Measurements from ENCODE around the gene CCDC71L. TPM values are rescaled to one million over a fixed set of nuclear protein-coding genes. Genes with fewer than 3 reads are reported as not detected.

Gene CCDC71L
- total RNA-seq, 3 donors from 2014 or later, result 40.6 to 51.9 (median 42.7) TPM

DNA sequence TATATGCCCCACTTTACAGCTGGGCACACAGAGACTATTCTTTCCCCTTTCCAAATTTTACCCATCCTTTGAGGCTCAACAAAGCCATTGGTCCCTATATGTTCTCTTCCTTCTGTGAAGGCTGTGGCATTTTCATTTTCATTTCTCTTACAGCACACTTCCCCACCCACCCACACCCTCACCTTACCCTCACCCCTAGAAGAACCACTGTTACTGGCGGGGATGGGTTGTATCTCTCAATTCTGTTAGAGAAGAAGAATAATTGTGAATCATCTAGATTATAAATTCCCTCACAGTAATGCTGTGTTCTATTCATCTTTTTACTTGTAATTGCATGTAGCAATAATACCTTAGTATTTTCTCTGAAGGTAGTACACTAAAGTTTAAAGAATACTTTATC is 10.2 kb upstream of the CCDC71L start:
- ATAC-seq (peak; percentile 62 to 81), DNase-seq (no peak)
- Mint-ChIP-seq H3K27me3 (ENCODE audit: low read depth) (no peaks in the 10 kb centered on the region), H3K36me3 (ENCODE audit: insufficient read depth) (no peaks in the 10 kb centered on the region), H3K4me1 (ENCODE audit: low read depth) (peaks cover 9% of the 10 kb centered on the region), H3K9me3 (no peaks in the 10 kb centered on the region), H3K4me3 (no peak overlapping the region)

DNA sequence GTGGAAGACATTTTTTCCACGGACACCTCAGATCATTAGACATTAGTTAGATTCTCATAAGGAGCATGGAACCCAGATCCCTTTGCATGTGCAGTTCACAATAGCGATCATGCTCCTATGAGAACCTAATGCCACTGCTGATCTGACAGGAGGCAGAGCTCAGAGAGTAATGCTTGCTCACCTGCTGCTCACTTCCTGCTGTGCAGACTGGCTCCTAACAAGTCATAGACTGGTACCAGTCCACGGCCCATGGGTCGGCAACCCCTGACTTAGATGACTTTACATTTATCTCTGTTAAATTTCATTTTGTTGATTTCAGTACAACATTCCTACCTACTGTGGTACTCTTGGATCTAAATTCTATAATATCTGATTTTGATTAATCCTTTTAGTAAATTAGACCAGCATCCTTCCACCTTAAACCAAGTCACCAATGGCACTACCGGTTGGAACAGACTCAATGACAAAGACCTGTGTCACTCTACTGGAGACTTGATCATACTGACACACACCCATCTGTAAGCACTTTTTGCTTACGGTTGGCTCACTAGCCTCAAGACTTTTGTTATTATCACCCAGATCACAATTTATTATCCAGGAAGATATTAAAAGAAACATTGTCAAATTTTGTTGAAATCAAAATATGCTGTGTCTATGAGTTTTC is 8.0 kb upstream of the CCDC71L start:
- peaks cover 9% of the 10 kb centered on the region for H3K4me1 Mint-ChIP-seq (ENCODE audit: low read depth)
- DNase-seq (no peak), ATAC-seq (peak in 1 of 2 donors; percentile 63)
- H3K36me3 Mint-ChIP-seq (ENCODE audit: insufficient read depth), result no peaks in the 10 kb centered on the region
- no peaks in the 10 kb centered on the region for H3K27me3 Mint-ChIP-seq (ENCODE audit: low read depth)
- H3K4me3 Mint-ChIP-seq, result no peak overlapping the region
- no peaks in the 10 kb centered on the region for H3K9me3 Mint-ChIP-seq

DNA sequence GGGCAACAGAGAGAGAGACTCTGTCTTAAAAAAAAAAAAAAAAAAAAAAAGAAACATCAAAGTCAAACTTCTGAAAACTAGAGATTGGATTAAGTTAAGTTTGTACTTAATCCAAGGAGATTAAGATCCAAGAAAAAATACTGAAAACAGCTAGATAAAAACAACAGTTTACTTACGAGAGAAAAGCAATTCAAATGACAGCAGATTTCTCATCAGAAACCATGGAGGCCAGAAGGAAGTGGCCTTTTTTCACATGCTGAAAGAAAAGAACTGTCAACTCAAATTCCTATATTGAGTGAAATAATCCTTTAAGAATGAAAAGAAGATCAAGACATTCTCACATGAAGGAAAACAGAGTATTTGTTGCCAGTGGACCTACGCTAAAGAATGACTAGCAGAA is 5.4 kb upstream of the CCDC71L start:
- no peaks in the 10 kb centered on the region for H3K36me3 Mint-ChIP-seq (ENCODE audit: insufficient read depth)
- H3K27me3 Mint-ChIP-seq (ENCODE audit: low read depth), result no peaks in the 10 kb centered on the region
- DNase-seq (no peak), ATAC-seq (no peak)
- H3K9me3 Mint-ChIP-seq, result no peaks in the 10 kb centered on the region
- H3K4me3 Mint-ChIP-seq, result no peak overlapping the region
- H3K4me1 Mint-ChIP-seq (ENCODE audit: low read depth), result peaks cover 10% of the 10 kb centered on the region

DNA sequence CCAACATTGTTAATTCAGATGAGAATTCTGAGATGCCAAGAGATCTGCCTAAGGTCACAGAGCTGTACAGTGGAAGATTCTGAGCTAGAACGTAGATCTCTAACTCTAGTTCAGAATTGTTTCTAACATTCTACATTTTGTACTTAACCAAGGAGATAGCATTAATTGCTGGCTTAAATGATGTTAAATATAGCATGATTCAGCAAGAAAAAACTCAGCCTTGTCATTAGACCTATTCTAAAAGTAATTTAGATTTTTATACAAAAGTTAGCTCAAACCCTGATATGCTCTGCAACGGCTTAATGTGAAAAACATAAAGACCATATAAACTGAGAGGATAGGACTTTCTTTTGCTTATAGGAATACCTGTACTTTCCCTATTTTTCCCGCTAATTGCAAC is 3.4 kb upstream of the CCDC71L start:
- no peak for ATAC-seq
- no peaks in the 10 kb centered on the region for H3K27me3 Mint-ChIP-seq (ENCODE audit: low read depth)
- no peaks in the 10 kb centered on the region for H3K36me3 Mint-ChIP-seq (ENCODE audit: insufficient read depth)
- no peaks in the 10 kb centered on the region for H3K9me3 Mint-ChIP-seq
- DNase-seq, result no peak
- H3K4me3 Mint-ChIP-seq, result no peak overlapping the region
- peaks cover 11% of the 10 kb centered on the region for H3K4me1 Mint-ChIP-seq (ENCODE audit: low read depth)

DNA sequence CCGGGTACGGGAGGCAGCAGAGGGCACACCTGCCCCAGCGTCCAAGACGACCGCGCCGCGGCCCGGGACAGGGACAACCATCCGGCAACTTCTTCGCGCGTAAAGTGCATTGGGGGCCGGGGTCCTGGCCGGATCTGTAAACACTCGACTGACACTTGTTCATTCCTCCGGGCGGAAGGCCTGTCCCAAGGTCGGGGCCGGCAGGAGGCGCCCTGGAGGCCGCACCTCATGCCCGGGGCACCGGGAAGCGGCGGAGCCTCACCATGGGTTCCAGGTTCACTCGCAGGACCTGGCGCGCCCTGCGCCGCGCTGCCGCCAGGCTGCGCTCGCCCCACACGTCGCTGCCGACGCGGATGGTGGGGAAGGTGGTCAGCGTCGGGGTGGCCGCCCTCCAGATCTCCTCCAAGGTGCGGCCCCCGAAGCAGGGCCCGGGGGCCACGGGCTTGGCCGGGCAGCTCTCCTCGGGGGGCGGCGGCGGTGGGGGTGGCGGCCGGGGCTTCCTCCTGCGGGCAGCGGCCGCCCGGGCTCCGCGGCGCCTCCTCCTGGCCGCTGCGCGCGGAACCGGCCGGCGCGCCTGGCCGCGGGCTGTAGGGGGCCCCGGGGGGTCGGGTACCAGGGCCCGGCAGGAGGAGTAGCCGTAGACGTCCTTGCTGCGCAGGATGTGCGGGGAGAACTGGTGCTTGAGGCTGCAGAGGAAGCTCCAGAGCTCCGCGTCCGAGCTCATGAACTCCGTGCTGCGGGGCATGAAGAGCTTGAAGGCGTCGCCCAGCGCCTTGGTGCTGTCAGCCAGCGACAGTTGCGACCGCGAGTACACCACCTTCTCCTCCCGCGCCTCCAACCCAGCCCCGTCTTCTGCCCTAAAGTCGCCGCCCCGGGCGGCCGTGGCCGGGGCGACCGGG is 746 bp downstream of the CCDC71L start:
- Mint-ChIP-seq H3K4me1 (ENCODE audit: low read depth) (peaks cover 28% of the 10 kb centered on the region), H3K9me3 (no peaks in the 10 kb centered on the region), H3K36me3 (ENCODE audit: insufficient read depth) (no peaks in the 10 kb centered on the region), H3K4me3 (peak overlapping the region; percentile 90), H3K27me3 (ENCODE audit: low read depth) (no peaks in the 10 kb centered on the region)
- peak; percentile 69 to 72 for ATAC-seq
- peak; percentile 78 for DNase-seq

DNA sequence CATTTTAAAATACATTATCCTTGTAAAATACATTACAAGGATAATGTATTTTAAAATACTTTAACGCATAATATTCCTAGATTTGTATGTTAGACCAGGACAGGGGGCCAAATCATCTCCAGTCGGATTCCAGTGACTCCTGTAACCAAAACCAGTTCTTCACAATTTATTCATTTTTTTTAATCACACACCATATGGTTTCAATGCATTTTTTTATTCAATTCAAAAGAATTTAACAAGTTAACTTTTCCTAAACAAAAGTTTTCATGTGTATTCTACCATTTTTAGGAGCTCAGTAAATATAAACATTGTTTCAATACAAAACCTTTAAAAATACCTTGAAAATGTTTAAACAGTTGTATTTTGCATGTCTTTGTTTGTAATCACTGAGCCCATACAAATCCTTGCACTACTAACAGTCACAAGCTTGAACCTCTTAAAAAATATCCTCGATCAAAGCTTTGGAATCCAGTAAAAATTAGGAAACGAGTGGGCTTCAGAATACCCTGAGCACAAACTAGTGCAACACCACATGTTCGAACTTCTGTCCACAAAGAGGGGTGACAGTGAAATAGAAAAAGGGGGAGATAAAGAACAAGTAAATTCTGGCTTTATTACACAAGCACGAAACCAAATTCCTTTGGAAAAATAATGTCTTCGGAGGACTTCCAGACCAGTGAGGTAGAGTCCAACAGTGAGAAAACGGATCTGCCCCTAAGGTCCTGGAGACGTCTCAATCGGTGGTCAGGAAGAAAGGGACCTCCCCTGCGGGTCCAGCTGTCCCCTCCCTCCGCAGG is 1.6 kb downstream of the CCDC71L start:
- Mint-ChIP-seq H3K27me3 (ENCODE audit: low read depth) (no peaks in the 10 kb centered on the region), H3K4me3 (peak overlapping the region; percentile 90), H3K9me3 (no peaks in the 10 kb centered on the region), H3K36me3 (ENCODE audit: insufficient read depth) (no peaks in the 10 kb centered on the region), H3K4me1 (ENCODE audit: low read depth) (peaks cover 28% of the 10 kb centered on the region)
- ATAC-seq (no peak), DNase-seq (no peak)

DNA sequence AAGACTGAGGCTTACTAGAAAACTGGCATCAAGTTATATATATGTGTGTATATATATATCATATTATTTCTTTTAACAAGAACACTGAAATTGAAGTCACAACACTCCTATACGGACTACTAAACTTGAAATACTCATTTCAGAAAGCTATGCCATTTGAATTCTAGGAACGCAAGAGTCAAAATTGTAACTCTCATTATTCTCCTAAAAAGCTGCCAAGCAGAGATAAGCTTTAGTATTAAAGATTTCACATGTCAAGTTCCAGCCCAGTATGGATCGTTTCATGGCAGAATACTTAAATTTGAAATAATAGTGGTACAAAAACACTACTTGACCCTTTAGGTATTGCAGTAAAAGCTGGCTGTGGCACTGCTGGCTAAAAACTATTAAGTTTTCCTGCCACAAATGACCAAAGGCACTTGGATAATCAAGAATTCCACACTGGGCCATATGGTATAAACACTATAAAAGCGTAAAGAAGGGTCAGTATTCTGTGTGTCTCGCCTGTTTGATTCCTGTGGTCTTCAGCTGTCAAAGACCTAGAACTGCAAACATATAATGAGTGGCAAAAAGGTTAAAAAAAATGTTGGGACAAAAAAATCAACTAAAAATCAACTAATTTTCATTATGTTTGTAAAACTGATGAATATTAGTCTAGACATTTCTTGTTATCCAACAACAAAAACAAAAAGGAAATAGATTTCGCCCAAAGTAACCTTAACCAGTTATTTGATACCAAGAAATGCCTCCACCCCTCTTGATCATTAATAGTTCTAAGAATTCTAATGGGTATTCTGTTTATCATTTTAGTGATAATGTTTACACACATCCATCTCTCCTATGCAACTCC is 2.4 kb downstream of the CCDC71L start:
- ATAC-seq (no peak), DNase-seq (no peak)
- Mint-ChIP-seq H3K9me3 (no peaks in the 10 kb centered on the region), H3K4me1 (ENCODE audit: low read depth) (peaks cover 28% of the 10 kb centered on the region), H3K27me3 (ENCODE audit: low read depth) (no peaks in the 10 kb centered on the region), H3K4me3 (peak overlapping the region; percentile 90), H3K36me3 (ENCODE audit: insufficient read depth) (no peaks in the 10 kb centered on the region)

DNA sequence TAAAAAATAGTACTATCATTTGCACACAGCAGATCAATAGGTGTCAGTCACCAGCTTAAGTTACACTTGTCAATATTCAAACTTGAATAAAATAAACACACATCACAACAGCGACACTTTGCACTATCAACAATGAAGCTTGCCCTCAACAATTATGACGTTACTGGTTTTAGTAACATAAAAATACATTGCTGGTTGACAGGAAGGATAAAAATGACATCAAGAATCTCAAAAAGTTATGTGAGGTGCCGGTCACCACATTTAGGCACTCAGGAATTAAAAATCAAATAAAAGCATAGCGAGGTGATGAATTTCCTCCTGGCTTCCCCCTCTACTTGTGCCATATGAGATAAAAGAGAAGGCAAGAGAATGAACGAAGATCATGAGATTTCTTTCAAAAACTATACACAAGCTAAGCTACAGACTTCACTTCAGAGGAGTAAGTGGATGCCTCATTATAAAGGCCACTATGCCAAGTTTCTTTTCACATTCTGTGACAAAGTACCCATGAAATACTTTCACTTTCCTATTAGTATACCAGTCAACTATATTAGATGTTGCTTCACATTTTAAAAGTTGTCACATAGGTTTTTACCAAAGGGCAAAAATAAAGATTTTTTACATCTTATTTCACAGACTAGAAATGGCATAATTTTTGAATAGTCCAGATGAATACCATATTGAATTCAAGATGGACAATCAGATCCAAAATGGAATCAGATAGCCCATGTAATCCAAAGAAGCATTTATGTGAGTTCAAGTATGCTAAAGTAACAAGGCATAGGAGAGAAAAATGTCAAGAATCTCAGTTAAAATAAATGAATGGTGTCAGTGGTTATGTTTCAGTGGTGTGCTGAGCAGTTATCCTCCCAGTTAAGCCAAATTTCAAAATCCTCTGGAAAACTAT is 3.6 kb downstream of the CCDC71L start:
- peak overlapping the region; percentile 38 for H3K4me3 Mint-ChIP-seq
- no peak for DNase-seq
- no peaks in the 10 kb centered on the region for H3K9me3 Mint-ChIP-seq
- H3K36me3 Mint-ChIP-seq (ENCODE audit: insufficient read depth), result no peaks in the 10 kb centered on the region
- no peaks in the 10 kb centered on the region for H3K27me3 Mint-ChIP-seq (ENCODE audit: low read depth)
- H3K4me1 Mint-ChIP-seq (ENCODE audit: low read depth), result peaks cover 28% of the 10 kb centered on the region
- ATAC-seq, result no peak

DNA sequence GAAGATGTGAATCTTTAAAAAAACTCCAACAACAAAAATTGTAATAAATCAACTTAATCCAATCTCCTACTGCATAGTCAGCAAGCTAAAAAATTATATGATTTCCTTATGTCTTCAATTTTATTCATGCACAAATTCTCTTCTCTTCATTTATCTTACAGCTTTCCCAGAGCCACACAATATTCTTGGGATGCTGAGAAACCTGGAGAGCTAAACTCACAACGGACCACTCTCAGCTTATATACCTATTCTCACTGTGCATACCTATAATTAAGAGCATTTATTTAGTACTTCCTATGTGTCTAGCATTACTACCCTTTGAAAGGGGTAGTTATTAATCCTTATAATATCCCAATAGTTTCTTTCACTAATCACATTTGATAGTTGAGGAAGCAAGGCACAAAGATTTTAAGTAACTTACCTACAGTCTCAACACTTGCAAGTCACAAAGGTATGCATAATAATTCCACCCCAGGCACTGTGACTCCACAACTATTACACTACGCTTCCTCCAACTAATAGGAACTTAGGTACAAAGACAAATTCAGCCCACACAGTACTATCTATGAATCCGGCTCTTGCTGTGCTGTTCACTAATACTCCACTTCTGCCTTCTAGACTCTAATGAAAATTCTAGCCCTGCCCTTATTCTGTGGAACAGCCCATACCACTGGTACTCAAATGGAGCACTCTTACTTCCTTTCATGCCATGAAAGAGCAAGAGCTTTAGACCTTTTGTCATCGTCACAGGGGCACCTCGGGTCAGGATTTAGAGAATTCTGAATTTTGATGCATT is 5.1 kb downstream of the CCDC71L start:
- Mint-ChIP-seq H3K27me3 (ENCODE audit: low read depth) (peaks cover 2% of the 10 kb centered on the region), H3K4me1 (ENCODE audit: low read depth) (peaks cover 21% of the 10 kb centered on the region), H3K4me3 (no peak overlapping the region), H3K36me3 (ENCODE audit: insufficient read depth) (no peaks in the 10 kb centered on the region), H3K9me3 (no peaks in the 10 kb centered on the region)
- ATAC-seq, result no peak
- DNase-seq, result no peak

DNA sequence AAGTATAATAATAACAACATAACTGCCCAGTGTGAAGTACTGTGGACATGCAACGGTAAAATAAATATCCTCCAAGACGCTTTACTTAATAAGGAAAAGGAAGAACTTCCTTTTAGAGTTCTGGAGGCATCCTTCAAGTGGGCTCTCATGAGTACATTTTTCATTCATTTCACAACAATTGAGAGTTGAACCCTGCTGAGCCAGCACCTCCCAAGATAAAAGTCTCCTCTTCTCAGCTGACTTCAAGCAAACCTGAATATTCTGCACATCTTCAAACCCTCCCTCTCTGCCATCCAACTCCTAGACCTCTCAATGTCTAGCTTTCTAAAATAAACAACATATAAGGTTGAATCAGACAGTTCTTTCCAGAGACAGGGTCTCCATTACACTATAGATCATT is 7.5 kb downstream of the CCDC71L start:
- Mint-ChIP-seq H3K27me3 (ENCODE audit: low read depth) (peaks cover 12% of the 10 kb centered on the region), H3K9me3 (no peaks in the 10 kb centered on the region), H3K4me1 (ENCODE audit: low read depth) (peaks cover 8% of the 10 kb centered on the region), H3K36me3 (ENCODE audit: insufficient read depth) (no peaks in the 10 kb centered on the region), H3K4me3 (no peak overlapping the region)
- DNase-seq, result no peak
- no peak for ATAC-seq

DNA sequence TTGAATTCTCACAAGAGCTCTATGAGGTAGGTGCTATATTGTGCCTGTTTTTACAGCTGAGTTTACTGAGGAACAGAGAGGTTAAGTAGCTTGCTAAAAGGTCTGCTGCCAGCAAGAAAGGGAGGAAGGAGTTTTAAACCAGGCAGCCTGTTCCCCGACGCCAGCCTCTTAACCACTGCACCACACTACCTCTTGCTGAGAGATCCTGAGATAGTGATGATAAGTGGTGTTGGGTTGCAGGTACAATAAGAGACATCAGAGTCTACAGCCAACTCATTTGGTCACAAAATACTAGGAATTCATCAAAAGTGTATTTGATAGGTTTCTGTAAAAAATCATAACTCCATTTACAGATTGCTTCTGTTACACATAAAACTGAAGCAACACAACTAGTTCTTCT is 8.0 kb downstream of the CCDC71L start:
- no peak for ATAC-seq
- Mint-ChIP-seq H3K4me3 (no peak overlapping the region), H3K27me3 (ENCODE audit: low read depth) (peaks cover 14% of the 10 kb centered on the region), H3K4me1 (ENCODE audit: low read depth) (peaks cover 8% of the 10 kb centered on the region), H3K36me3 (ENCODE audit: insufficient read depth) (no peaks in the 10 kb centered on the region), H3K9me3 (no peaks in the 10 kb centered on the region)
- no peak for DNase-seq

DNA sequence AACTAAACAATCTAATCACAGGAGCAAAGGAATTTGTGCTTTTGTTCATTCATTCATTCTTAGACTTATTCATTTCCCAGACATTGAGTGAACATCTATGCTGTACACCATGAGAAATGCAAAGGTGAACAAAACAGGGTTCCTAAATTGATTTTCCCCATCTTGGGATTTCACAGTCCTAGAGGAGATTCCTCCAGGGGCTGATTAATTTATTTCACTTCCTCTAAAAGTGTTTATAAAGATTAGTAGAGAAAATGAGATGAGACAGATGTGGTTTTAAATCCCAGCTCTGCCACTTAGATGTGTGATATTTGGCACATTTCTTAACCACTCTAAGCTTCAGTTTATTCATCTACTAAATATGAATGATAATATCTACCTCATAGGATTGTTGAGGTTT is 8.9 kb downstream of the CCDC71L start:
- DNase-seq (no peak), ATAC-seq (no peak)
- H3K4me1 Mint-ChIP-seq (ENCODE audit: low read depth), result peaks cover 2% of the 10 kb centered on the region
- H3K4me3 Mint-ChIP-seq, result no peak overlapping the region
- H3K9me3 Mint-ChIP-seq, result no peaks in the 10 kb centered on the region
- H3K27me3 Mint-ChIP-seq (ENCODE audit: low read depth), result peaks cover 14% of the 10 kb centered on the region
- H3K36me3 Mint-ChIP-seq (ENCODE audit: insufficient read depth), result no peaks in the 10 kb centered on the region

Data from activated T-cell treated with anti-CD3 and anti-CD28 coated beads, Interleukin-2, amount 50 U/mL, for 4 hours (primary cell).